Gastroesophageal sphincter (tissue), 3 donors: ENCODE results near the gene SLC35B2.

Experiments used
- EP300 ChIP-seq: sonication (generic); formaldehyde crosslinking; IDR thresholded peaks from one replicate; pipeline ENCODE4 v1.6.1; 2017; ENCODE audit warnings: antibody characterized with exemption, mild to moderate bottlenecking
- POLR2A ChIP-seq, 2 donors: fragments of 450-650 bp; IDR thresholded peaks; one replicate each; pipeline ENCODE4 v1.6.1; 2017; ENCODE audit warnings: antibody characterized with exemption in 2 of 2, mild to moderate bottlenecking in 2 of 2, moderate library complexity in 1 of 2
- POLR2AphosphoS5 ChIP-seq: sonication (generic); formaldehyde crosslinking; IDR thresholded peaks from one replicate; pipeline ENCODE4 v1.6.1; 2017; ENCODE audit warnings: antibody characterized with exemption
- TF ChIP-seq, protein P1 (sequence below), 4 experiments: fragments of 200-600 bp in 2 of 4; fragments of 450-650 bp in 2 of 4; sonication (generic) in 1 of 4; IDR thresholded peaks; one replicate each; pipeline ENCODE4 v1.5.1; 2017 to 2019; ENCODE audit warnings: antibody characterized with exemption in 4 of 4, mild to moderate bottlenecking in 2 of 4, moderate library complexity in 2 of 4

DNA sequence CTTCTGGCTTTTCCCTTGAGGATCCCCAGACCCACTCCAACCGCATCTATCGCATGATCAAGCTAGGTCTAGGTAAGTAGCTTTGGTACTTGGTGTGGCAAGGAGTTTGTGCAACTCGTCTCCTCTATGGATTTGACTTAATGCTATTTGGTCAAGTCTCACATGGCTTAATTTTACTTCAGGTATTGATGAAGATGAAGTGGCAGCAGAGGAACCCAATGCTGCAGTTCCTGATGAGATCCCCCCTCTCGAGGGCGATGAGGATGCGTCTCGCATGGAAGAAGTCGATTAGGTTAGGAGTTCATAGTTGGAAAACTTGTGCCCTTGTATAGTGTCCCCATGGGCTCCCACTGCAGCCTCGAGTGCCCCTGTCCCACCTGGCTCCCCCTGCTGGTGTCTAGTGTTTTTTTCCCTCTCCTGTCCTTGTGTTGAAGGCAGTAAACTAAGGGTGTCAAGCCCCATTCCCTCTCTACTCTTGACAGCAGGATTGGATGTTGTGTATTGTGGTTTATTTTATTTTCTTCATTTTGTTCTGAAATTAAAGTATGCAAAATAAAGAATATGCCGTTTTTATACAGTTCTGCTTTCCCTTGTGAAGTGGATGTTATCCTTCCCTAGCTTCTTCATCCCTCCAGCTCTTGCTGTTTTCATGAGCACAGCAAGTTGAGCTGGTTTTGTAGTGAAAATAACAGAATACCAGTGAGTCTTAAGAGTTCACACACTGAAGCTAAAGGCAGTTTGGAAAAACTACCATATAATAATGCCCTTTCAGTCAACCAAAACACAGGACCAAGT lies 3.8 kb downstream of the SLC35B2 start:
- no peak for TF ChIP-seq POLR2AphosphoS5
- TF ChIP-seq, protein P1, sequence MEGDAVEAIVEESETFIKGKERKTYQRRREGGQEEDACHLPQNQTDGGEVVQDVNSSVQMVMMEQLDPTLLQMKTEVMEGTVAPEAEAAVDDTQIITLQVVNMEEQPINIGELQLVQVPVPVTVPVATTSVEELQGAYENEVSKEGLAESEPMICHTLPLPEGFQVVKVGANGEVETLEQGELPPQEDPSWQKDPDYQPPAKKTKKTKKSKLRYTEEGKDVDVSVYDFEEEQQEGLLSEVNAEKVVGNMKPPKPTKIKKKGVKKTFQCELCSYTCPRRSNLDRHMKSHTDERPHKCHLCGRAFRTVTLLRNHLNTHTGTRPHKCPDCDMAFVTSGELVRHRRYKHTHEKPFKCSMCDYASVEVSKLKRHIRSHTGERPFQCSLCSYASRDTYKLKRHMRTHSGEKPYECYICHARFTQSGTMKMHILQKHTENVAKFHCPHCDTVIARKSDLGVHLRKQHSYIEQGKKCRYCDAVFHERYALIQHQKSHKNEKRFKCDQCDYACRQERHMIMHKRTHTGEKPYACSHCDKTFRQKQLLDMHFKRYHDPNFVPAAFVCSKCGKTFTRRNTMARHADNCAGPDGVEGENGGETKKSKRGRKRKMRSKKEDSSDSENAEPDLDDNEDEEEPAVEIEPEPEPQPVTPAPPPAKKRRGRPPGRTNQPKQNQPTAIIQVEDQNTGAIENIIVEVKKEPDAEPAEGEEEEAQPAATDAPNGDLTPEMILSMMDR (IDR thresholded peaks at IDR 0.05) = peak in 3 of 4 experiments; percentile 41 to 50 (median 43)
- no peak for TF ChIP-seq POLR2A (IDR thresholded peaks at IDR 0.05)
- TF ChIP-seq EP300 = no peak
